Erythroblast (primary cell): Measurements from ENCODE around the gene FANCD2.

Source experiments
- DNase-seq, 2 experiments: peaks; one replicate each; lab custom pipeline; 2025; lab: John Stamatoyannopoulos, UW
- GATA1 ChIP-seq: IDR thresholded peaks from 2 replicates; pipeline ENCODE4 v1.6.1; 2011; ENCODE audit warnings: low read depth, mild to moderate bottlenecking, control low read depth, low read length, moderate library complexity
- POLR2A ChIP-seq: IDR thresholded peaks from 2 replicates; pipeline ENCODE4 v1.6.1; 2011; ENCODE audit warnings: mild to moderate bottlenecking, low read length

FANCD2 gene

DNA sequence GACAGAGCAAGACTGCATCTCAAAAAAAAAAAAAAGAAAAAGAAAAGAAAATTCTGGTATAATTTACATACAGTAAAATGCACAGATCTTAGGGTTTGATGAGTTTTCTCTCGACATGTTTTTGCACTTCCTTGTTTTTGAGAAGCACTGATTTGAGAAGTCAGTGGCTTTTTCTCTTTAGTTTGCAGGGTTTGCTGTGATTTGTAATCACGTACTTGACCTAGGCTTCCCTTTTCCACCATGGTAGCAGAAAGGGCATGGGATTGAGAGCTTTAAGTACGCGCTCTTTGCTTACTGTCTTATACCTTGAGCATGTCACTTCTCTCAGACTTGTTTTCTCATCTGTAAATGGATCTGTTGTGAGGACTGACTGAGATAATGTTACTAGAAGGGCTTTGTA, 119.4 kb downstream of the FANCD2 start:
- DNase-seq, result no peak
- TF ChIP-seq GATA1 (no peak), POLR2A (no peak)

DNA sequence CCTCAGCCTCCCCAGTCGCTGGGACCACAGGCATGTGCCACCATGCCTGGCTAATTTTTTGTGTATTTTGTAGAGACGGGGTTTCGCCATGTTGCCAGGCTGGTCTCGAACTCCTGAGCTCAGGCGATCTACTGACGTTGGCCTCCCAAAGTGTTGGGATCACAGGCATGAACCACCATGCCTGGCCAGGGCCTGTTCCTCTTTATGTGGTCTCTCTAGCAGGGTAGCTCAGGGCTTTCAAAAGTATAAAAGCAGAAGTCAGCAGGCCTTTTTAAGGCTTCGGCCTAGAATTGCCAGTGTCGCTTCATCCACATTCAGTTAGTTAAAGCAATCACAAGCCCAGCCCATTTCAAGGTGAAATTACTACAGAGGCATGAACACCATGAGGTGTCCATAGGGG, 123.0 kb downstream of the FANCD2 start:
- DNase-seq, result no peak
- TF ChIP-seq POLR2A (no peak), GATA1 (no peak)

DNA sequence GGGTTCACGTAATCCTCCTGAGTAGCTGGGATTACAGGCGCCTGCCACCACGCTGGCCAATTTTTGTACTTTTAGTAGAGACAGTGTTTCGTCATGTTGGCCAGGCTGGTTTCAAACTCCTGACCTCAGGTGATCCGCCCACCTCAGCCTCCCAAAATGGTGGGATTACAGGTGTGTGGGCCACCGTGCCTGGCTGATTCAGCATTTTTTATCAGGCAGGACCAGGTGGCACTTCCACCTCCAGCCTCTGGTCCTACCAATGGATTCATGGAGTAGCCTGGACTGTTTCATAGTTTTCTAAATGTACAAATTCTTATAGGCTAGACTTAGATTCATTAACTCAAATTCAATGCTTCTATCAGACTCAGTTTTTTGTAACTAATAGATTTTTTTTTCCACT, 124.8 kb downstream of the FANCD2 start:
- TF ChIP-seq GATA1 (no peak), POLR2A (no peak)
- no peak for DNase-seq
